ENCODE measurements around the gene ZNF358. TPM values are rescaled to one million over a fixed set of nuclear protein-coding genes. Genes with fewer than 3 reads are reported as not detected.
"Not testable (repeated sequence)": the region's sequence is repeated elsewhere in the genome, so short reads cannot be mapped to it uniquely, and the experiment has no call there.

Gene ZNF358
- total RNA-seq, 2 donors from 2014 or later: 37.8 to 56.2 TPM

DNA sequence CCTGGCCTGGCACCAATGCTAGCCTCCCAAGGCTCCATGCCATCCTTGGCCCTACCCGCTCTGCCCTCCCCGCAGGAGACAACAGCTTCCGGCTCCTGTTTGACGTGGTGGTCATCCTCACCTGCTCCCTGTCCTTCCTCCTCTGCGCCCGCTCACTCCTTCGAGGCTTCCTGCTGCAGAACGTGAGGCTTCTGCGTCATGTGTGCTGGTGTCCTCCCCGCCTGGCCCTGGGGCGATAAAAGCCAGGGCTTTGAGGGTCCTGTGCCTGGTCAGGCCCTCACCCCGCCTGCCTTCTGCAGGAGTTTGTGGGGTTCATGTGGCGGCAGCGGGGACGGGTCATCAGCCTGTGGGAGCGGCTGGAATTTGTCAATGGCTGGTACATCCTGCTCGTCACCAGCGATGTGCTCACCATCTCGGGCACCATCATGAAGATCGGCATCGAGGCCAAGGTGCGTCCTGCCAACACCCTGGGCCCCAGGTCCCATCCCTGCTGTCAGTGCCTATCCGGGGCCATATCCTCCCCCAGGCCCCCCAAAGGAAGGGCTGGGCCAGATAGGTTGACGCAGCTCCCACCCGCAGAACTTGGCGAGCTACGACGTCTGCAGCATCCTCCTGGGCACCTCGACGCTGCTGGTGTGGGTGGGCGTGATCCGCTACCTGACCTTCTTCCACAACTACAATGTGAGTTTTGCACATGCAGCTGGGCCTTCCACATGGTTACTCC lies 12.8 kb downstream of the ZNF358 start:
- ATAC-seq (no peak), DNase-seq (no peak)
- intact Hi-C loops (cut with DNase I, micrococcal nuclease): no loop called here

DNA sequence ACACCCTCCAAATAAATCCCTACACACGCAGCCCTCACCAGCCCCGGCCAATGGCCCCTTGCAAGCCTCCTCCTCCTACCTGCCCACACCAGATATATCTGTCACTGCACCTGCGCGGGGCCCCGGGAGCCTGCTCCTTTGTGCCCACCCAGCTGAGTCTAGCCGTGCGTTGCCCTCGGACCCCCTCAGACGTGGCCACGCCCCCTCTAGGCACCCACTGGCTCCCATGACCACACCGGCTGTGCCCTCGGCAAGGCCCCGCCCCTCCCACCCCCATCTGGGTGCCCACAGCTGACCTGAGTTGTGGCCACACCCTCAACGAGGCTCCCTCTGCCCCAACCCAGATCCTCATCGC lies 13.3 kb downstream of the ZNF358 start:
- intact Hi-C loops (cut with DNase I, micrococcal nuclease): no loop called here
- ATAC-seq (no peak), DNase-seq (peak in 1 of 2 donors; percentile 6)

DNA sequence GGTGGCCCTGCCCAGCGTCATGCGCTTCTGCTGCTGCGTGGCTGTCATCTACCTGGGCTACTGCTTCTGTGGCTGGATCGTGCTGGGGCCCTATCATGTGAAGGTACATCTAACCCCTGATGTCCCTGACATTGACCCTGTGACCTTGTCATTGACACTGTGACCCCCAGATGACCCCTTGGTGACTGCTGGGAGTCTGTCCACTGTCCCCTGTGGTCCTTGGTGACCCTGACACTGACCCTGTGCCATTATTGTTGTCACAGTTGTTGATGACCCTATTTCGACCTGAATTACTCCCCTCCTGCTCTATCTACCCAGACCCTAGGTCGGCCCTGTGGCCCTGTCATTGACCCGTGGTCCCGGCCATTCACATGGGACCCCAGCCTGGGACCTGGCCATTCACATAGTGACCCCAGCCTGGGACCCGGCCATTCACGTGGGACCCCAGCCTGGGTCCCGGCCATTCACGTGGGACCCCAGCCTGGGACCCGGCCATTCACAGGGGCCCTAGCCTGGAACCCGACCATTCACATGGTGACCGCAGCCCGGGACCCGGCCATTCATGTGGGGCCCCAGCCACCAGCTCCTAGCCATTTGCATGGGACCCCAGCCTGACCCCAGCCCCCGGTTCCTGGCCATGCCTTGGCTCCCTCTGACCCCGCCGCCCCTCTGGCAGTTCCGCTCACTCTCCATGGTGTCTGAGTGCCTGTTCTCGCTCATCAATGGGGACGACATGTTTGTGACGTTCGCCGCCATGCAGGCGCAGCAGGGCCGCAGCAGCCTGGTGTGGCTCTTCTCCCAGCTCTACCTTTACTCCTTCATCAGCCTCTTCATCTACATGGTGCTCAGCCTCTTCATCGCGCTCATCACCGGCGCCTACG lies 13.9 kb downstream of the ZNF358 start:
- intact Hi-C loops (cut with DNase I, micrococcal nuclease): loop anchor here in 1 of 2 donors (10.0 kb wide), 1 partner anchor 175 kb away; no protein-coding TSS in a partner anchor
- DNase-seq: peak in 1 of 2 donors; percentile 3
- ATAC-seq: no peak

DNA sequence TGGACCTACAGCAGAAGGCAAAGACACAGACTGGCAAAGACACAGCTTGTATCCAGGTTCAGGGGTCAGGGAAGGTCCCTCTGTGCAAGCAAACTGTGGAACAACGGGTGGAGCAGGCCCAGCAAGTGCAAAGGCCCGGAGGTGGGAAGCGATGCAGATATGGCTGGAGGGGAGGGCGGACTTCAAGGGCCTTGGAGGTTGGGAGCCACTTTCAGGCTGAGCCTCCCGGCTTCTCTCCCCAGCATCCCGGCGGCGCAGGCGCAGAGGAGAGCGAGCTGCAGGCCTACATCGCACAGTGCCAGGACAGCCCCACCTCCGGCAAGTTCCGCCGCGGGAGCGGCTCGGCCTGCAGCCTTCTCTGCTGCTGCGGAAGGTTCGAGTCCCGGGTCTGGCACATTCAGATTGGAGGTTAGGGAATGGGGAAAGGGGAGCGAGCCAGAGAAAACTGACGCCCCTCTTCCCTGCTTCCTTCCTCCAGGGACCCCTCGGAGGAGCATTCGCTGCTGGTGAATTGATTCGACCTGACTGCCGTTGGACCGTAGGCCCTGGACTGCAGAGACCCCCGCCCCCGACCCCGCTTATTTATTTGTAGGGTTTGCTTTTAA lies 17.5 kb downstream of the ZNF358 start:
- intact Hi-C loops (cut with DNase I, micrococcal nuclease): loop anchor here in 1 of 2 donors (10.0 kb wide), 1 partner anchor 179 kb away; no protein-coding TSS in a partner anchor
- peak; percentile 28 for ATAC-seq
- DNase-seq: peak; percentile 71 to 77

DNA sequence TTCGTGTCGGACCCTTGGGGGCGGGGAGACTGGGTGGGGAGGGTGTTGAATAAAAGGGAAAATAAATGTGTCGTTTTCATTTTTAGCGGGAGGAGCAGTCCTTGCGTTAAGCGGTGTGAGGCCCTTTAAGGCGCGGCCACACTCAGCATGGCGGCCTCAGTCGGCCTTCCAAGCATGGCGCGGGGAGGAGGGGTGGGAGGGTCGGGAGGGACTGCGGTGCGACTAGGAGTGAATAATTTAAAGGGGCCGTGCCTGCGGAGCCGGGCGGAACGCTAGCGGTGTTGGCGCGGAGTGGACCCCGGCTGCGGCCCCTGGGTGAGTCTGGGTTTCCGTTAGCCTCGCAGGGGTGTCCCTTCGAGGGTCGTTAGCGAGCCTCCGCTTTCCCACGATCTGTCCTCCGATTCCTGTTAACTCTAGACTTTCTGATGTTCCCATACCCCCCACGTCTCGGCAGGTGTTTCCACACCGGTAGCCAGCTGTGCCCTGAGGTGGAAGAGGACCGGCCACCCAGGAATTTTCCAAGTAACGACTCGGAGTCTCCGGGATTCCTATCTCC lies 18.1 kb downstream of the ZNF358 start:
- ATAC-seq (peak; percentile 71), DNase-seq (peak; percentile 87 to 90)
- intact Hi-C loops (cut with DNase I, micrococcal nuclease): loop anchor here in 1 of 2 donors (10.0 kb wide), 1 partner anchor 179 kb away; no protein-coding TSS in a partner anchor

DNA sequence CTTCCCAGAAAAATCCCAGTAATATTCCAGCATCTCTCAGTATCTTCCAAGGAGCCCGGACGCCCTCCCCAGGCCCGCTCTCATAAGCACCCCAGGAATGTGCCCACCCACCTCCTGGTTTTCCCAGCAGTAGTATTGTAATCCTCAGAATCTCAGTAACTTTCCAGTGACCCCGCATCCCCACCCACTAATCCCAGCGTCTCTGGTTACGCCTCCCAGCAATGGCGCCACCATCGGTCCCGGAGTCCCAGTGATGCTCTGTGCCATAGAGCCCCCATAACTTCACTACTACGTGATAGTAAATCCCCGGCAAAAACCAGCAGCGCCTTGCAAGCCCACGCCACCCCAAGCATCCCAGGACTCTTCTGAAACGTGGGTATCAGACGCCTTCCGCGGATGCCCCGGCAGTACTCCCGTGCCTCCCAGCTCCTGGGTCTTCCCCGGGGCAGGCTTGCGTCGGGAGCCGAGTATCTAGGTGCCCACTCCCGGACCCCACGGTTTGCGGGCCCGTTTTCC lies 18.7 kb downstream of the ZNF358 start:
- intact Hi-C loops (cut with DNase I, micrococcal nuclease): loop anchor here in 1 of 2 donors (10.0 kb wide), 1 partner anchor 180 kb away; no protein-coding TSS in a partner anchor
- peak; percentile 25 for ATAC-seq
- peak; percentile 63 to 66 for DNase-seq

DNA sequence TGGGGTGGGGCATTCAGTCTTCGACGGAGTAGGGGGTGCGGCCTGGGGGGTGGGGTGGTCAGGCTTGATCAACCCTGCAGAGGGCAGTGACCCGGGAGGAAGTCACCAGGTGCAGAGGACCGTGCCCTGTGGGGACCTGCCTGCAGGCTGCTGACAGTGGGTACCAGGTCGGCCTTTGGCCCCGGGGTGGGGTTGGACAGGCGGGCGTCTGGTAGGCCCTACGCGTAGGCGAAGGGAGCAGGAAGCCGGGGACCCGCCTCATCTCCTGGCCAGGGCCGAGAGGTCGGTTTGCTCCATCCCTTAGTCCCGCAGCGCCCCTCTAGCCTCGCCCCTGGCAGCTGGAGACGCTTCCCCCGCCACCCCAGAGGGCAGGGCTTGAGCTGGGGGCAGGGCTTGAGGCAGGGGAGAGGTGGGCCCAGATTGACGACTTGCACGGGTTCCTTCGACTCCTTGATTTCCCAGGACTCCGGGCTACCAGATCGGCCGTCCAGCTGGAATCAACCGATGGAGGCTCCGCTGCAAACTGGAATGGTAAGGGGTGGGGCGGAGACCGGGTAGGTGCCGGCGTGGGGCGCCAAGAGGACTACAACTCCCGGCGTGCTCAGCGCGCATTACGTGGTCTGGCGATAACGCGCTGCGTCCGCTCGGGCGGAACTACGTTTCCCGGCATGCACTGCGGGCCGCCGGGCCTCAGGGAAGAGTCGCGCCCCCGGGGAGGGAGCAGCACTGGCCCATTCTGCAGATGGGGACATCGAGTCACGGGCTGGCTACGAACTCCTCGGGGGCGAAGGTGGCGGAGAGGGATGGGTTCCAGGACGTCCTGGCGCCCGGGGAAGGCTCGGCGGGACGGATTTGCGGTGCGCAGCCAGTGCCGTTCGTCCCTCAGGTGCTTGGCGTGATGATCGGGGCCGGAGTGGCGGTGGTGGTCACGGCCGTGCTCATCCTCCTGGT lies 19.4 kb downstream of the ZNF358 start, which contains the start of gene PNPLA6:
Gene PNPLA6, plus strand, starts transcription at position 671 of the 951 bp plus-strand sequence. Its CDS starts 72 bp downstream, at position 743.
- ATAC-seq (peak; percentile 81), DNase-seq (peak; percentile 95 to 99)
- intact Hi-C loops (cut with DNase I, micrococcal nuclease): loop anchor here in 1 of 2 donors (10.0 kb wide), 1 partner anchor 181 kb away; no protein-coding TSS in a partner anchor

DNA sequence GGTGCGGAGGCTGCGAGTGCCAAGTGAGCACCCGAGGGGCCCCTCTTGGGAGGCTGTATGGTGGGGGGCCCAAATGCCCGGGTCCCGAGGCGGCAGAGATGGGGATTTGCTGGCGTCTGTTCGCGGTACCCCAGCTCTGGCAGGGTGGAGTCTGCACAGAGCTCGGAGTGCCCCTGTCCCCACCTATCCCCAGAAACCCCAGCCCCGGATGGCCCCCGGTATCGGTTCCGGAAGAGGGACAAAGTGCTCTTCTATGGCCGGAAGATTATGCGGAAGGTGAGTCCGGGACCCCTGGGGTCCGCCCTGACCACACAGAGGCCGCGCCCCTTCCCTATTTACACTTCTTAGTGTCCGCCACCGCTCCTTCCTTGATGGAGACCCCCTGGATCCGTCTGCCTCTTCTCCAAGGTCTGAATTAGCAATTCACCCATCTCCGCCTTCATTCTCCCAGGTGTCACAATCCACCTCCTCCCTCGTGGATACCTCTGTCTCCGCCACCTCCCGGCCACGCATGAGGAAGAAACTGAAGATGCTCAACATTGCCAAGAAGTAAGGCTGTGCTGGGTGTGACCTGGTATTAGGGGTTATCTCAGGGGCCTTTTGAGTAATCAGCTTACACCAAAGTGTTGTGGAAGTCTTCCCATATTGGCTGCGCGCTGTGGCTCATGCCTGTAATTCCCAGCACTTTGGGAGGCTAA lies 20.2 kb downstream of the ZNF358 start:
- peak; percentile 0 for ATAC-seq
- intact Hi-C loops (cut with DNase I, micrococcal nuclease): loop anchor here in 1 of 2 donors (10.0 kb wide), 1 partner anchor 181 kb away; no protein-coding TSS in a partner anchor

DNA sequence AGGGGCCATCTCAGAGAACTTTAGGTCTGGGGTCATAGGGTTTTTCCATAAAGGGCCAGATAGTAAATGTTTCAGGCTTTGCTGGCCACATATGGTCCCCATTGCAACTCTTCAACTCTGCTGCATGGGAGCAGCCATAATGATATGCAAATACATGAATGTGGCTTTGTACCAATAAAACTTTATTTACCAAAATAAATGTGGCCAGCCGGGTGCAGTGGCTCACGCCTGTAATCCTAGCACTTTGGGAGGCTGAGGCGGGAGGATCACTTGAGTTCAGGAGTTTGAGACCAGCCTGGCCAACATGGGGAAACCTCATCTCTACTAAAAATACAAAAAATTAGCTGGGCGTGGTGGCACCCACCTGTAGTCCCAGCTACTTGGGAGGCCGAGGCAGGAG lies 23.1 kb downstream of the ZNF358 start:
- intact Hi-C loops (cut with DNase I, micrococcal nuclease): loop anchor here in 1 of 2 donors (10.0 kb wide), 1 partner anchor 184 kb away; no protein-coding TSS in a partner anchor
- not testable (repeated sequence) for ATAC-seq, DNase-seq

More for the DNA sequence above, 20.2 kb downstream of the ZNF358 start:
- peak; percentile 46 to 49 for DNase-seq

DNA sequence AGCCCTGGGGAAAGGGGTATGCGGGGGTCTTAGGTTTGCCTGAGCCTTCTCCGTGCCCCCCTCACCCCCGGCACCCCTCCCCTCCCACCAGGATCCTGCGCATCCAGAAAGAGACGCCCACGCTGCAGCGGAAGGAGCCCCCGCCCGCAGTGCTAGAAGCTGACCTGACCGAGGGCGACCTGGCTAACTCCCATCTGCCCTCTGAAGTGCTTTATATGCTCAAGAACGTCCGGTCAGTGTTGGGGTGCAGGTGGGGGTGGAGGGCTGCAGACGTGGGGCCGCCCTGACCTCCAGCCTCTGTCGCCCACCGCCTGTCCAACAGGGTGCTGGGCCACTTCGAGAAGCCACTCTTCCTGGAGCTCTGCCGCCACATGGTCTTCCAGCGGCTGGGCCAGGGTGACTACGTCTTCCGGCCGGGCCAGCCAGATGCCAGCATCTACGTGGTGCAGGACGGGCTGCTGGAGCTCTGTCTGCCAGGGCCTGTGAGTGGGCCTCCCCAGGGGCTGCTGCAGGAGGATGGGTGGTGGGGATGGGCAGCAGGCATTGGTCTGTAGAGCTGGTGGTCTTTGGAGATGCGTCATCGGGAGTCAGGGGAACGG lies 24.0 kb downstream of the ZNF358 start:
- no peak for ATAC-seq
- intact Hi-C loops (cut with DNase I, micrococcal nuclease): loop anchor here in 1 of 2 donors (10.0 kb wide), 1 partner anchor 185 kb away; no protein-coding TSS in a partner anchor
- no peak for DNase-seq

DNA sequence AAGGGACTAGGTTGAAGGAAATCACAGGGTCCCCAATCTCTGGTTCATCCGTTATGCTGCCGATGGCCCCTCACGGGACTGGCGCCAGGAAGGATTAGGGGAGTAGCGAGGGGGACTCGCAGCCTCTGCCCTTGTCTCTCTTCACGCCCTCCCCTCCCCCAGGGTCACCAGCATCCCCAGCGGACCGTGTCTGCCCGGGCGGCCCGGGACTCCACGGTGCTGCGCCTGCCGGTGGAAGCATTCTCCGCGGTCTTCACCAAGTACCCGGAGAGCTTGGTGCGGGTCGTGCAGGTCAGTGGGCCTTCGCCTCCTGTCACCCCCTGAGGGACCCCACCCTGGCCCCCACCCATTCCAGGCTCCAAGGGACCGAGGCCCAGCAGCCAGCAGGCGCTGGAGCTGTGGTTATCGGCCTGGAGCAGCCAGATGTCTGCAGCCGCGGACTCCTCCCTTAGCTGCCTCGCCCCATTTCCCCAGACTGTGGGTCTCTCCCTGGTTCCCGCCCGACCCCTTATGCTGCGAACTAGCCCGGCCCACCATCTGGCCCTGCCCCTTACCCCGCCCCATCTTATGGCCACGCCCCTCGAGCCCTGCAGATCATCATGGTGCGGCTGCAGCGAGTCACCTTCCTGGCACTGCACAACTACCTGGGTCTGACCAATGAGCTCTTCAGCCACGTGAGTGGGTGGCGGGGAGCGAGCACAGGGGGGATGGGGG lies 25.0 kb downstream of the ZNF358 start:
- intact Hi-C loops (cut with DNase I, micrococcal nuclease): no loop called here
- ATAC-seq: no peak
- DNase-seq: no peak

DNA sequence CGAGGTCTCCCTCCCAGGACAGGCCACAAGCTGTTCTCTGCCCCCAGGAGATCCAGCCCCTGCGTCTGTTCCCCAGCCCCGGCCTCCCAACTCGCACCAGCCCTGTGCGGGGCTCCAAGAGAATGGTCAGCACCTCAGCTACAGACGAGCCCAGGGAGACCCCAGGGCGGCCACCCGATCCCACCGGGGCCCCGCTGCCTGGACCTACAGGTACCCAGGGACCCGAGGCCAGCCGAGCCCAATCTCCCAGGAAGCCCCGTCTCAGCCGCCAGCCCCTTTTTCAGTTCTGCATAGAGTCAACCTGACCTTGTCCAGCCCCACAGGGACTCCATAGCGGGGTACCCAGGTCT lies 25.5 kb downstream of the ZNF358 start:
- ATAC-seq (no peak), DNase-seq (no peak)
- intact Hi-C loops (cut with DNase I, micrococcal nuclease): no loop called here

DNA sequence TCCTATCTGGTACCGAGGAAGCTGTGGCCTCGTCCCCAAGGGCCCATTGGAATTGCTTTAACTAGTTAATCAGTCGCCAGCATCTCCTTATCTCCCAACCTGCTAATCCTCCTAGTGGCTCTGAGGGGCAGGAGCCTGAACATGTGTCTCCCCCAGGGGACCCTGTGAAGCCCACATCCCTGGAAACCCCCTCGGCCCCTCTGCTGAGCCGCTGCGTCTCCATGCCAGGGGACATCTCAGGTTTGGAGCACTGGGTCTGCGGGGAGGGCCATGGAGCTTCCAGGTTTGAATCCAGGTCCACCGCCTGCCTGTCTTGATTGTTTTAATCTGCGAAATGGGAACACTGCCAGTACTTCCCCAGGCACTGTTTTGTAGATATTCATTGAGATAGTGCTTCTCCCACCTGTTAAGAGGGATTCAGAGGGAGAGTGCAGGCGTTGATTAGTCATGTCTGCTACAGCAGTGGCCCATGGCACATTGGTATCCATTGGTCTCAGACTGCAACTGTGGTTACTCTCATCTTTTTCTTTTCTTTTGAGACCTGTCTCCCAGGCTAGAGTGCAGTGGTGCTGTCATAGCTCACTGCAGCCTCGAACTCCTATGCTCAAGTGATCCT lies 26.0 kb downstream of the ZNF358 start:
- ATAC-seq (no peak), DNase-seq (no peak)
- intact Hi-C loops (cut with DNase I, micrococcal nuclease): no loop called here

DNA sequence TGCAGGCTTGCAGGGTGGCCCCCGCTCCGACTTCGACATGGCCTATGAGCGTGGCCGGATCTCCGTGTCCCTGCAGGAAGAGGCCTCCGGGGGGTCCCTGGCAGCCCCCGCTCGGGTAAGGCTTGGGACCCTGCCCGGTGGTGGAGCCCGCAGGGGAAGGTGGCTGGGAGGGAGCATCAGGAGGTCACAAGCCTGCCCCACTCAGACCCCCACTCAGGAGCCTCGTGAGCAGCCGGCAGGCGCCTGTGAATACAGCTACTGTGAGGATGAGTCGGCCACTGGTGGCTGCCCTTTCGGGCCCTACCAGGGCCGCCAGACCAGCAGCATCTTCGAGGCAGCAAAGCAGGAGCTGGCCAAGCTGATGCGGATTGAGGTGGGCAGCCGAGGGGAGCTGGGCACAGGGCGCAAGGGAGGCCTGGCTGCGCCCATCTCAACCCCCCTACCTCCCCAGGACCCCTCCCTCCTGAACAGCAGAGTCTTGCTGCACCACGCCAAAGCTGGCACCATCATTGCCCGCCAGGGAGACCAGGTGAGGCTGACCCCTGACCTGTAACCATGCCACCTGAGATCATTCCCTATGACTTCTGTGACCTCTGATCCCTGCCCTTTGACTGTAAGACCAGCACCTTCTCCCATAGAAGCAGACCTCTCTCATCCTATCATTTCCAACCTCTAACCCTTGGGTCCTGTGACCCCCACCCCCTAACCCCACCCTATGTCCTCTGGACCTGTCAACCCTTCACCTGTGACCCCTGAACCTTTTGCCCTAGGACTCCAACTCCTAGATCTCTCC lies 26.8 kb downstream of the ZNF358 start:
- intact Hi-C loops (cut with DNase I, micrococcal nuclease): no loop called here
- ATAC-seq: no peak
- DNase-seq: no peak

DNA sequence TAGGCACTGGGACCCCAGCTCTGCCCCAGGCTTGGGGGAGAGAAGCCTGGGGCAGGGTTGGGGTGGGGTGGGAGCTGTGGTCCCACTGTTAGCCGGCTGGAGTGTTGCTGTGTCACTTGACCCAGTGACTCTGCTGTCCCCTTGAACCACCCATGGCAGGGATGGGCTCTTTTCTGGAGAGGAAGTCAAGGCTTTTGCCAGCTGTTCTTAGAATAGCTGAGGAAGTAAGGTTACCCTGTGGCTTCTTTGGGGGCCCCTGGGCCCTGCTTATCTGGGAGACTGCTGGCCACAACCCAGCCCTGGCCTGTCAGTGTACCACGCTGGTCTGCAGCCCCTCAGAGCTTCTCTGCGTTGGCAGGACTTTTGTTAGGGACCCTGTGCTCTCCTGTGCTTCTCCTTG lies 28.7 kb downstream of the ZNF358 start:
- intact Hi-C loops (cut with DNase I, micrococcal nuclease): no loop called here
- DNase-seq (no peak), ATAC-seq (no peak)

All from left colon (tissue), 2 donors.